Coronary artery (tissue), 2 donors: ENCODE results near the gene DVL1.
A peak's percentile ranks its signal among the peaks of the same experiment; 100 is the strongest.

Experiments used
- DNase-seq: peaks from one replicate; pipeline ENCODE4 v3.0.0-alpha.2; 2017; ENCODE audit warnings: low spot score
- H3K27ac ChIP-seq, 2 donors: fragments of 200-600 bp; sonication (generic); one replicate each; pipeline ENCODE4 v1.5.1; 2016 to 2019
- H3K4me3 ChIP-seq: fragments of 200-600 bp; sonication (generic); 2 replicates; pipeline ENCODE4 v1.5.1; 2016; ENCODE audit warnings: mild to moderate bottlenecking, moderate library complexity
- CTCF ChIP-seq: fragments of 200-600 bp; sonication (generic); IDR thresholded peaks from one replicate; pipeline ENCODE4 v1.5.1; 2019; ENCODE audit warnings: antibody characterized with exemption

DVL1 gene

GRCh38 chr1:1344655-1345361 lies 4.4 kb downstream of the DVL1 start:
- no peak for DNase-seq
- Histone ChIP-seq H3K4me3 (no peak overlapping the region), H3K27ac (peak overlapping the region in 1 of 2 donors; percentile 11)
- TF ChIP-seq CTCF = no peak

- Histone ChIP-seq H3K27ac (no peak overlapping the region), H3K4me3 (no peak overlapping the region)
- DNase-seq = no peak
- TF ChIP-seq CTCF = no peak
These were observed 5.3 kb downstream of the DVL1 start for GRCh38 chr1:1343811-1344421.

- no peak for DNase-seq
- TF ChIP-seq CTCF = no peak
- Histone ChIP-seq H3K27ac (no peak overlapping the region), H3K4me3 (no peak overlapping the region)
These were observed 6.6 kb downstream of the DVL1 start for GRCh38 chr1:1342584-1343115.

- no peak for TF ChIP-seq CTCF
- no peak for DNase-seq
- H3K27ac ChIP-seq = no peak overlapping the region
These were observed 7.1 kb downstream of the DVL1 start for GRCh38 chr1:1342061-1342562.

GRCh38 chr1:1341549-1342021 lies 7.6 kb downstream of the DVL1 start:
- H3K4me3 ChIP-seq = no peak overlapping the region
- TF ChIP-seq CTCF = no peak
- H3K27ac ChIP-seq = no peak overlapping the region
- no peak for DNase-seq

More at GRCh38 chr1:1342061-1342562, 7.1 kb downstream of the DVL1 start:
- no peak overlapping the region for H3K4me3 ChIP-seq

GRCh38 chr1:1340791-1341548 lies 8.2 kb downstream of the DVL1 start:
- Histone ChIP-seq H3K27ac (no peak overlapping the region), H3K4me3 (no peak overlapping the region)
- DNase-seq = no peak
- no peak for TF ChIP-seq CTCF
